Neural crest cell (in vitro differentiated cells): Measurements from ENCODE around the gene TRMO. TPM values are rescaled to one million over a fixed set of nuclear protein-coding genes. Genes with fewer than 3 reads are reported as not detected.

Experiments
- DNase-seq: peaks from one replicate; pipeline ENCODE4 v3.0.0; 2021; ENCODE audit warnings: low read depth, mixed read lengths, low spot score
- H3K27ac Mint-ChIP-seq: one replicate; pipeline ENCODE4 v1.8.0; 2021; ENCODE audit warnings: mild to moderate bottlenecking, mixed read lengths; ENCODE audit not compliant: unreplicated experiment
- H3K27me3 Mint-ChIP-seq: 2 replicates; pipeline ENCODE4 v1.8.0; 2021; ENCODE audit warnings: low read depth, mild to moderate bottlenecking, mixed read lengths
- H3K36me3 Mint-ChIP-seq: 2 replicates; pipeline ENCODE4 v1.8.0; 2021; ENCODE audit warnings: low read depth, mild to moderate bottlenecking, mixed read lengths
- H3K4me1 Mint-ChIP-seq: 2 replicates; pipeline ENCODE4 v1.8.0; 2021; ENCODE audit warnings: mixed read lengths
- H3K4me3 Mint-ChIP-seq: one replicate; pipeline ENCODE4 v1.8.0; 2021; ENCODE audit warnings: mild to moderate bottlenecking, mixed read lengths
- H3K9me3 Mint-ChIP-seq: 2 replicates; pipeline ENCODE4 v1.8.0; 2021; ENCODE audit warnings: mixed read lengths
- total RNA-seq: library from RNA; stranded (reverse); gene quantifications from 2 replicates; pipeline ENCODE4 v1.2.1, GENCODE V29; 2021
- TF ChIP-seq, protein P1 (sequence below): fragments of 200-600 bp; sonication (generic); conservative IDR thresholded peaks from 2 replicates; pipeline ENCODE4 v1.5.0; 2021; ENCODE audit warnings: antibody characterized with exemption, mild to moderate bottlenecking

Gene TRMO
- total RNA-seq, 1 donor from 2014 or later = 11.4 TPM

DNA sequence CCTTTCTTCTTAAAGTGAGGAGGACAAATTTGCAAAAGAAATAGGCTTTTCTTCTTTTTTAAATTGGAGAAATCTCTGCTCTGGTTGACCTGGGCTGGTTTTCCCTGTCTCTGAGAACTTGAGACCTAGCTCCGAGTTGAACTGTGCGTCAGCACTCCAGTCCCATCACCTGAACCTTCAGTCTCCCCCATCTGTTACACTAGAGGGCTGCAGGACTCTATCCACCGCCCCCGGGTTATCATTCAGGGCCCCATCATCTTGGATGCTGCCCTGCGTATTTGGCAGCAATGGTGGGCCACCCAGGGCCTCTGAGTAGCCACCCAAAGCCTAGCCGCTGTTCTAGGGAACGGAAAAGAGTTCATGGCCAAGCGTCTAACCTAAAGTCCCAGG is 66.8 kb downstream of the TRMO start:
- peaks cover 3% of the 10 kb centered on the region for H3K36me3 Mint-ChIP-seq
- peak overlapping the region; percentile 70 for H3K4me3 Mint-ChIP-seq
- H3K27me3 Mint-ChIP-seq = peaks cover 92% of the 10 kb centered on the region
- H3K9me3 Mint-ChIP-seq = no peaks in the 10 kb centered on the region
- no peak for DNase-seq
- no peak overlapping the region for H3K27ac Mint-ChIP-seq
- H3K4me1 Mint-ChIP-seq = peaks cover 8% of the 10 kb centered on the region
- TF ChIP-seq, protein P1, sequence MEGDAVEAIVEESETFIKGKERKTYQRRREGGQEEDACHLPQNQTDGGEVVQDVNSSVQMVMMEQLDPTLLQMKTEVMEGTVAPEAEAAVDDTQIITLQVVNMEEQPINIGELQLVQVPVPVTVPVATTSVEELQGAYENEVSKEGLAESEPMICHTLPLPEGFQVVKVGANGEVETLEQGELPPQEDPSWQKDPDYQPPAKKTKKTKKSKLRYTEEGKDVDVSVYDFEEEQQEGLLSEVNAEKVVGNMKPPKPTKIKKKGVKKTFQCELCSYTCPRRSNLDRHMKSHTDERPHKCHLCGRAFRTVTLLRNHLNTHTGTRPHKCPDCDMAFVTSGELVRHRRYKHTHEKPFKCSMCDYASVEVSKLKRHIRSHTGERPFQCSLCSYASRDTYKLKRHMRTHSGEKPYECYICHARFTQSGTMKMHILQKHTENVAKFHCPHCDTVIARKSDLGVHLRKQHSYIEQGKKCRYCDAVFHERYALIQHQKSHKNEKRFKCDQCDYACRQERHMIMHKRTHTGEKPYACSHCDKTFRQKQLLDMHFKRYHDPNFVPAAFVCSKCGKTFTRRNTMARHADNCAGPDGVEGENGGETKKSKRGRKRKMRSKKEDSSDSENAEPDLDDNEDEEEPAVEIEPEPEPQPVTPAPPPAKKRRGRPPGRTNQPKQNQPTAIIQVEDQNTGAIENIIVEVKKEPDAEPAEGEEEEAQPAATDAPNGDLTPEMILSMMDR = no peak

DNA sequence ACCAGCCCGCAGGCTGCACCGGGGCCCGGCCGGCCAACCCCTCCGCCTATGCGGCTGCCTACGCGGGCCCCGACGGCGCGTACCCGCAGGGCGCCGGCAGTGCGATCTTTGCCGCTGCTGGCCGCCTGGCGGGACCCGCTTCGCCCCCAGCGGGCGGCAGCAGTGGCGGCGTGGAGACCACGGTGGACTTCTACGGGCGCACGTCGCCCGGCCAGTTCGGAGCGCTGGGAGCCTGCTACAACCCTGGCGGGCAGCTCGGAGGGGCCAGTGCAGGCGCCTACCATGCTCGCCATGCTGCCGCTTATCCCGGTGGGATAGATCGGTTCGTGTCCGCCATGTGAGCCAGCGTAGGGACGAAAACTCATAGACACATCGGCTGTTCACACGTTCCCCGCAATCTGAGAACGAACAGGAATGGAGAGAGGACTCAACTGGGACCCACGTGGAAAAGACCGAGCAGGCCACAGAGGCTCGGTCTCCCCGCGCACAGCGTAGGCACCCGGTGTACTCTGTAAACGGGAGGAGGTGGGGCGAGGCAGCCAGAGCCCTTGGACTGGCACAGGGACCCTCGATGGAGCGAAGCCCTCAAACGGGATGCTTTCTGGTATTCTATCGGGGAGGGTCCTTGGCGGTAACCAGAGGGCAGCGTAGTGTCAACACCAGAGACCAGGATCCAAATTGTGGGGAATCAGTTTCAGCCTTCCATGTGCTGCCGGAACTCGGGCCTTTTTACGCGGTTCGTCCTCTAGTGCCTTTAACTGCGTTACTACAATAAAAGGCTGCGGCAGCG is 67.4 kb downstream of the TRMO start:
- peaks cover 3% of the 10 kb centered on the region for H3K36me3 Mint-ChIP-seq
- TF ChIP-seq, protein P1 = no peak
- DNase-seq = no peak
- H3K27ac Mint-ChIP-seq = no peak overlapping the region
- peak overlapping the region; percentile 70 for H3K4me3 Mint-ChIP-seq
- peaks cover 92% of the 10 kb centered on the region for H3K27me3 Mint-ChIP-seq
- H3K9me3 Mint-ChIP-seq = no peaks in the 10 kb centered on the region
- peaks cover 8% of the 10 kb centered on the region for H3K4me1 Mint-ChIP-seq

Other genes starting within 250 kb of the TRMO start
- gene XPA, start 225.2 kb downstream of the TRMO start, total RNA-seq = 14.1 and 15.6 TPM in 2 replicates
- 0.09 TPM in 1 of 2 replicates, not detected in the other for gene FOXE1, start 69.3 kb downstream of the TRMO start, total RNA-seq
- gene HEMGN, start 15.7 kb upstream of the TRMO start, total RNA-seq = not detected in 2 replicates
- gene ANP32B, start 60.8 kb upstream of the TRMO start, total RNA-seq = 220 and 235 TPM in 2 replicates
- gene NANS, start 134.2 kb upstream of the TRMO start, total RNA-seq = 39.6 and 40.9 TPM in 2 replicates
- 10.2 and 11.2 TPM in 2 replicates for gene TRIM14, start 196.7 kb upstream of the TRMO start, total RNA-seq